Lower leg skin (tissue), 3 donors: ENCODE data around the gene ADARB2.

Experiments
- CTCF ChIP-seq, 3 donors: fragments of 450-650 bp; IDR thresholded peaks; one replicate each; pipeline ENCODE4 v1.5.1; 2016; ENCODE audit warnings: antibody characterized with exemption in 3 of 3, mild to moderate bottlenecking in 3 of 3, moderate library complexity in 2 of 3
- POLR2A ChIP-seq, 2 donors: fragments of 450-650 bp; IDR thresholded peaks; one replicate each; pipeline ENCODE4 v1.6.1; 2016 to 2017; ENCODE audit warnings: antibody characterized with exemption in 2 of 2, mild to moderate bottlenecking in 1 of 2, moderate library complexity in 1 of 2

DNA sequence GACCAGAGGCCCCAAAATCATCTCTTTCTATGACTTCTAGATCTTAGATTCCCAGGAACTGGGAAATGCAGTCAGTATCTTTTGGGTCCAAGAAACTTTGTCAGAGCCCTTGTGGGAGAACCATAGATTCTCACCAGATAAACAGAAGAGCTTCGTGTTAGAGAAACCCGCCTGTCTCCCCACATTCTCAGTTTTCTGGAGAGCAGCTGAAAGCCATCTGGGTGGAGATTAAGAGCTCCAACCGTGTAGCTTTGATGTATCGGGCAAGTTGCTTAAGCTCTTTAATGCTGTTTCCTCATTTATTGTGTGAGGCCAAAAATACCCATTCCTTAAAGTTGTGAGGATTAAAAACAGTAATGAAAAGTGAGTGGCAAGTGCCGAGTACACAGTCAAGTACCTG is 573.5 kb downstream of the ADARB2 start:
- TF ChIP-seq CTCF (IDR thresholded peaks at IDR 0.05) = no peak
- no peak for TF ChIP-seq POLR2A (IDR thresholded peaks at IDR 0.05)
